Neural cell (in vitro differentiated cells): ENCODE data around the gene IRF2BP1. TPM values are rescaled to one million over a fixed set of nuclear protein-coding genes. Genes with fewer than 3 reads are reported as not detected.
A peak's percentile ranks its signal among the peaks of the same experiment; 100 is the strongest.

ENCODE experiments used
- H2AFZ ChIP-seq: fragments of 200-600, 300-800 bp; sonication (generic), shearing (Covaris generic); 2 replicates; pipeline ENCODE4 v1.6.0; 2014; ENCODE audit warnings: low read depth, mild to moderate bottlenecking, antibody characterized with exemption, low read length, moderate library complexity
- H3F3A ChIP-seq: fragments of 200-600 bp; shearing (Covaris generic); 2 replicates; pipeline ENCODE4 v1.6.1; 2016; ENCODE audit warnings: mild to moderate bottlenecking, moderate library complexity, mixed read lengths, antibody characterized with exemption, low read length; ENCODE audit not compliant: insufficient read depth, poor library complexity, severe bottlenecking
- H3K27ac ChIP-seq: fragments of 200-600, 300-800 bp; sonication (generic), shearing (Covaris generic); 2 replicates; pipeline ENCODE4 v1.5.1; 2014; ENCODE audit warnings: mild to moderate bottlenecking, low read length, moderate library complexity
- H3K27me3 ChIP-seq: fragments of 300-800, 200-600 bp; sonication (generic), shearing (Covaris generic); 2 replicates; pipeline ENCODE4 v1.6.0; 2014; ENCODE audit warnings: mild to moderate bottlenecking, low read depth, low read length, moderate library complexity; ENCODE audit not compliant: insufficient read depth
- H3K36me3 ChIP-seq: fragments of 300-800, 200-600 bp; sonication (generic), shearing (Covaris generic); 2 replicates; pipeline ENCODE4 v1.5.1; 2014; ENCODE audit warnings: mild to moderate bottlenecking, antibody characterized with exemption, low read length, moderate library complexity; ENCODE audit not compliant: insufficient read depth
- H3K4me2 ChIP-seq: fragments of 300-800, 200-600 bp; sonication (generic), shearing (Covaris generic); 2 replicates; pipeline ENCODE4 v1.6.0; 2014; ENCODE audit warnings: mild to moderate bottlenecking, low read length
- H3K4me3 ChIP-seq: fragments of 300-800, 200-600 bp; sonication (generic), shearing (Covaris generic); 2 replicates; pipeline ENCODE4 v1.5.1; 2014; ENCODE audit warnings: mild to moderate bottlenecking, low read length, moderate library complexity
- H3K79me2 ChIP-seq: fragments of 200-600 bp; shearing (Covaris generic); replicated peaks from 2 replicates; pipeline ENCODE4 v1.6.0; 2014; ENCODE audit warnings: mild to moderate bottlenecking, low read length, moderate library complexity; ENCODE audit not compliant: insufficient read depth
- H3K9ac ChIP-seq: fragments of 300-800, 200-600 bp; sonication (generic), shearing (Covaris generic); 2 replicates; pipeline ENCODE4 v1.6.1; 2016; ENCODE audit warnings: mild to moderate bottlenecking, low read length, mixed read lengths
- H3K9me2 ChIP-seq: fragments of 200-600 bp; shearing (Covaris generic); 2 replicates; pipeline ENCODE4 v1.6.1; 2016; ENCODE audit warnings: mild to moderate bottlenecking, low read length, mixed read lengths; ENCODE audit not compliant: insufficient read depth
- H3K9me3 ChIP-seq: fragments of 200-600, 300-800 bp; sonication (generic), shearing (Covaris generic); 2 replicates; pipeline ENCODE4 v1.6.1; 2016; ENCODE audit warnings: mild to moderate bottlenecking, mixed run types, low read length, moderate library complexity, mixed read lengths
- H4K20me1 ChIP-seq: fragments of 200-600 bp; shearing (Covaris generic); 2 replicates; pipeline ENCODE4 v1.6.1; 2016; ENCODE audit warnings: mild to moderate bottlenecking, mixed run types; ENCODE audit not compliant: insufficient read depth
- CTCF ChIP-seq: fragments of 450-650 bp; IDR thresholded peaks from 2 replicates; pipeline ENCODE4 v1.5.1; 2014; ENCODE audit warnings: antibody characterized with exemption, mild to moderate bottlenecking, moderate library complexity; ENCODE audit not compliant: poor library complexity, severe bottlenecking
- EP300 ChIP-seq: fragments of 450-650 bp; conservative IDR thresholded peaks from 2 replicates; pipeline ENCODE4 v1.6.1; 2014; ENCODE audit warnings: antibody characterized with exemption, mild to moderate bottlenecking, moderate library complexity; ENCODE audit not compliant: poor library complexity, severe bottlenecking
- EZH2 ChIP-seq: fragments of 200-600, 300-800 bp; shearing (Covaris generic), sonication (generic); IDR thresholded peaks from 2 replicates; pipeline ENCODE4 v1.6.1; 2014; ENCODE audit warnings: antibody characterized with exemption, low read length, borderline replicate concordance, mild to moderate bottlenecking; ENCODE audit not compliant: insufficient read depth, poor library complexity, severe bottlenecking
- MXI1 ChIP-seq: fragments of 450-650 bp; conservative IDR thresholded peaks from 2 replicates; pipeline ENCODE4 v1.6.1; 2014; ENCODE audit warnings: antibody characterized with exemption, mild to moderate bottlenecking; ENCODE audit not compliant: poor library complexity, severe bottlenecking
- POLR2AphosphoS5 ChIP-seq: IDR thresholded peaks from 2 replicates; pipeline ENCODE4 v1.6.1; 2012
- RAD21 ChIP-seq: fragments of 450-650 bp; conservative IDR thresholded peaks from 2 replicates; pipeline ENCODE4 v1.6.1; 2014; ENCODE audit warnings: antibody characterized with exemption, mild to moderate bottlenecking, moderate library complexity
- REST ChIP-seq: IDR thresholded peaks from 2 replicates; pipeline ENCODE4 v1.6.1; 2012; ENCODE audit warnings: borderline replicate concordance
- SMC3 ChIP-seq: fragments of 450-650 bp; conservative IDR thresholded peaks from 2 replicates; pipeline ENCODE4 v1.6.1; 2014; ENCODE audit warnings: antibody characterized with exemption, mild to moderate bottlenecking, moderate library complexity; ENCODE audit not compliant: poor library complexity
- TAF1 ChIP-seq: IDR thresholded peaks from 2 replicates; pipeline ENCODE4 v1.6.1; 2012; ENCODE audit warnings: low read depth
- polyA plus RNA-seq: library from polyadenylated mRNA; depleted of rRNA; stranded (reverse); fragments of >200 nt; gene quantifications from 2 replicates; pipeline ENCODE4 v1.2.3, GENCODE V29; 2014

IRF2BP1 gene
- polyA plus RNA-seq, 1 donor from 2014 or later: 26.9 TPM

GRCh38 chr19:45927565-45928261, 41.8 kb upstream of the IRF2BP1 start:
- Histone ChIP-seq H3K79me2 (no peaks in the 10 kb centered on the region), H3K36me3 (no peaks in the 10 kb centered on the region), H3K4me3 (peak overlapping the region; percentile 16), H4K20me1 (no peaks in the 10 kb centered on the region), H3K4me2 (no peak overlapping the region), H3K9me3 (no peaks in the 10 kb centered on the region), H3K9ac (no peak overlapping the region), H3F3A (no peaks in the 10 kb centered on the region), H3K9me2 (no peaks in the 10 kb centered on the region), H3K27me3 (no peaks in the 10 kb centered on the region), H3K27ac (no peak overlapping the region), H2AFZ (no peak overlapping the region)
- TF ChIP-seq SMC3 (peak; percentile 67), EZH2 (no peak), TAF1 (no peak), EP300 (no peak), MXI1 (peak; percentile 98), RAD21 (peak; percentile 61), POLR2AphosphoS5 (peak; percentile 77), CTCF (peak; percentile 61)

- Histone ChIP-seq H3K9ac (no peak overlapping the region), H3K27me3 (no peaks in the 10 kb centered on the region), H4K20me1 (no peaks in the 10 kb centered on the region), H3K27ac (no peak overlapping the region), H3K9me3 (no peaks in the 10 kb centered on the region), H3K36me3 (no peaks in the 10 kb centered on the region), H3K79me2 (no peaks in the 10 kb centered on the region), H2AFZ (no peak overlapping the region), H3F3A (no peaks in the 10 kb centered on the region), H3K9me2 (no peaks in the 10 kb centered on the region), H3K4me2 (no peak overlapping the region), H3K4me3 (no peak overlapping the region)
- TF ChIP-seq POLR2AphosphoS5 (peak; percentile 7), EZH2 (no peak)
Measured at GRCh38 chr19:45924891-45925447, 39.0 kb upstream of the IRF2BP1 start.

- no peaks in the 10 kb centered on the region for H3K9me3 ChIP-seq
- no peak overlapping the region for H3K27ac ChIP-seq
- H2AFZ ChIP-seq: no peak overlapping the region
- H3K9me2 ChIP-seq: no peaks in the 10 kb centered on the region
- H3K4me2 ChIP-seq: no peak overlapping the region
- no peaks in the 10 kb centered on the region for H4K20me1 ChIP-seq
- TF ChIP-seq EP300 (no peak), REST (no peak), MXI1 (no peak), EZH2 (no peak), CTCF (no peak), RAD21 (no peak), TAF1 (no peak), POLR2AphosphoS5 (no peak), SMC3 (no peak)
- H3K79me2 ChIP-seq: no peaks in the 10 kb centered on the region
- no peak overlapping the region for H3K9ac ChIP-seq
- H3K36me3 ChIP-seq: no peaks in the 10 kb centered on the region
- no peaks in the 10 kb centered on the region for H3F3A ChIP-seq
- H3K4me3 ChIP-seq: no peak overlapping the region
- no peaks in the 10 kb centered on the region for H3K27me3 ChIP-seq
Measured at GRCh38 chr19:45922281-45922680, 36.3 kb upstream of the IRF2BP1 start.
